SHP77 (cell line): ENCODE results near the gene SRMS.

Experiments
- DNase-seq, 2 experiments: peaks; one replicate each; lab custom pipeline; 2025; lab: John Stamatoyannopoulos, UW

SRMS gene

DNA sequence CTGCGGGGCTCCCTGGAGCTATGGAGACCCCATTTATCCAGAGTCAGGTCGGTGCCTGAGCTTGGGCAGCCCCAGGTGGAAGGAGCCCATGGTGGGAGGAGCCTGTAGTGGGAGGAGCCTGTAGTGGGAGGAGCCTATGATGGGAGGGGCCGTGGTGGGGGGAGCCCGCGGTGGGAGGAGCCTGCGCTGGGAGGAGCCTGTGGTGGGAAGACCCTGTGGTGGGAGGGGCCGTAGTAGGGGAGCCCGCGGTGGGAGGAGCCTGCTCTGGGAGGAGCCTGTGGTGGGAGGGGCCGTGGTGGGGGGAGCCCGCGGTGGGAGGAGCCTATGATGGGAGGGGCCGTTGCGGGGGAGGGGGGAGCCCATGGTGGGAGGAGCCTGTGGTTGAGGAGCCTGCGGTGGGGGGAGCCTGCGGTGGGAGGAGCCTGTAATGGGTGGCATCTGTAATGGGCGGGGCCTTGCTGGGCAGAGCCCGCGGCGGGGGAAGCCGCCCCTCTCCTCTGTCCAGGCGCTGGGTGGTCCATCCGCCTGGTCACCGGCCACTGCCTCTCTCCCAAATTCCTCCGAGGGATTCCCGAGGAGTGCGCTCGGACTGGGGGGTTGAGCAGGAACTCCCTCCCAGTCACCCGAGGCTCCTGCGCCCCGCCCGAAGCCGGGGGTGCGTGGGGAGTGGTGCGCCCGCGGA, 5.8 kb upstream of the SRMS start:
- peak in 1 of 2 experiments; percentile 43 for DNase-seq

DNA sequence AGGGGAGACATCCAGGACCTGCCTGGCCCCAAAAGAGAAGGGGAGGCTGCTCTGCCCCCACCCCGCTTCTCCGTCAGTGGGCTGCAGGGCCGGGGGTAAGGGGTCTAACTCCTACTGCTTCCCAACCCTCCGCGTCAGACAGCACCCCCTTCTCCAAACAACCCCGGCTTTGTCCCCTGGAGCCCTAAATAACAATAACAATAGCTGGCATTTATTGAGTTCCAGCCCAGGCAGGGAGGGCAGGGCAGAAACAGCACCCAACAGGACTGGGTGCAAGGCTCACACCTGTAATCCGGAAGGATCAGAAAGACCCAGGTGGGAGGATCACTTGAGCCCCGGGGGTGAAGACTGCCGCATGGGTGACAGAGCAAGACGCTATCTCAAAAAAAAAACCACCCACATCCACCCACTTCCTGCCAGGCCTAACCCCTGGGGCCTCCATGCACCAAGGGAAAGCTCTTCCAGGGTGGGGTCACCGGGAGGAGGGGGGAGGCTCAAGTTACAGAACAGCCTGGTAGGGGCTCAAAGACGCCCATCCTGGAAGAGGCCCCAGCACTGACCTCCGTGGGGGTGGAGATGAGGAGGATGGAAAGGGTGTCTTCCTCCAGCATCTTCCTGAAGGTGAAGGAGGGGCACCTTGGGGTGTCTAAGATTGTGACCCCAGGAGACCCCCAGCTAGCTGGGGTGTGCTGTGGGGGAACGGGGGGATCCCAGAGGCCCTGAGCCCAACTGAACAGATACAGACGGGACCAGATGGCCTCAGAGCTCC, 5.1 kb upstream of the SRMS start:
- DNase-seq, result no peak

DNA sequence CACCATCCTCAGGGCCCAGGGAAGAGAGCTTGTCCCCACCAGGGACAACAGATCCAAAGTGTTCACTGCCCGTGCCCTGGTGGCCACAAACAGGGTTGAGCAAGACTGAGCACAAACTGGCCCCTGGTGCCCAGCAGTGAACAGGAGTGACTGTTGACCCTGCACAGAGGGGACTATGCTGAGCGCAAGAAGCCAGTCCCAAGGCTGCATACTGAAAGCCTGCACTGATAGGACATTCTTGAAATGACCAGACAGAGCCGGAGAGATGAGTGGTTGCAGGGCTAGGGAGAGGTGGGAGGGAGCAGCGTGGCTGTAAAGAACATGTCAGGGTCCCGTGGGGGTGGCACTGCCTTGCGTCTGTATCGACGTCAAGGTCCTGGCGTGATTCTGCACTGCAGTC, 3.5 kb upstream of the SRMS start:
- no peak for DNase-seq

DNA sequence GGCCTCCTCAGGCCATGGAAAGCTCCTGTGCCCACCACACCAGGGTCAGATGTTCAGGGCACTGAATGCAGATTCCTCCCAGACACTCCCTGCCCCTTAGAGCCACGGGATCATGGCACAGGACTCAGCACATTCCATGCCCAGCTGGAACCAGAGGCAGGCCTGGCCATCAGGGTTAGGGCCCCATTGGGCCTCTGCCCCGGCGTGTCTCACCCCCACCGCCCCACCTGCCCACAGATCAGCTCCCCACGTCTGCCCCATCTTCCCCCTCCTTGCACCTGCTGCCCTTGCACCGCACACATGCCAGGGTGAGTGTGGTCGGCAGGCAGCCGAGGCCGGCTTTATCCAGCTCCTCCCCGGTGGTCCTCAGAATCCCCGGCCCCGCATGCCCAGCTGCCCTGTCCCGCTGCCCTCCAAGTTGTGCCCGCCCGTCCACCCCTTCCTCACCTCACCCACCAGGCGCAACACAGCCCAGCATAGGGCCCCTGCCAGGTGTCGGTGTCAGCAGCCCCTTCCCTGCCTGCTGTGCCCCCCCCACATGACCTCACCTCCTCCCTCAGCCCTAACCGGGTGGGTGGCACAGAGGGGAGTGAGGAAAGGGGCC, 2.2 kb upstream of the SRMS start:
- no peak for DNase-seq

DNA sequence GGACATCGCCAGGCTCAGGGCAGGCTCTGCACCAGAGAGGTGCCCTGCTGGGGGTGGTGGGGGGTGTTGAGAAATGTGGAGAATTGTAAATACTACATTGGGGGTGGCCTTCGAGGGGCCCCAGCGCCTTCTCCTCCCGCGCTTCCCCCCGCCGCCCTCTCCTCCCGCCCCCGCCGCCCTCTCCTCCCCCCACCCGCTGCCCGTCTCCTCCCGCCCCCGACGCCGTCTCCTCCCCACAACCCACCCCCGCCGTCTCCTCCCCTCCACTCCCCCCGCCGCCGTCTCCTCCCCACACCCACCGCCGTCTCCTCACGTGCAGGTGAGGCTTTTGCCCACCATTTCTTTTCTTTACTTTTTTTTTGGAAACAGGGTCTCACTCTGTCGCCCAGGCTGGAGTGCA, 1.5 kb upstream of the SRMS start:
- no peak for DNase-seq

DNA sequence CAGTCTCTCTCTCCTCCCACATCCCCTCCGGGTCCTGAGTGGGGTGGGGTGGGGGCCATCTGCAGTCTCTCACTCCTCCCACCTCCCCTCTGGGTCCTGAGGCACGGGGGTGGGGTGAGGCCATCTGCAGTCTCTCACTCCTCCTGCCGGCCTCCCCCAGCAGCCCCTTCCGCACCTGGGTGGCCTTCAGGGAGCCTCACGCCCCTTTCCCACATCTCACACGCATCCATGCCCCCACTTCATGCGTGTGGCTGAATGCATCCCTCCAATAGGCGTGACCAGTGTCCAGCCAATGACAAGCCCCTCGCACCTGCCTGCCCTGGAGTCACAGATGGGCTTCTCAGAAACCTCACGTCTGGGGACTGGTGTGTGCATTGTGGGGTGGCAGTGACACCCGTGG, 993 bp upstream of the SRMS start:
- DNase-seq, result no peak

DNA sequence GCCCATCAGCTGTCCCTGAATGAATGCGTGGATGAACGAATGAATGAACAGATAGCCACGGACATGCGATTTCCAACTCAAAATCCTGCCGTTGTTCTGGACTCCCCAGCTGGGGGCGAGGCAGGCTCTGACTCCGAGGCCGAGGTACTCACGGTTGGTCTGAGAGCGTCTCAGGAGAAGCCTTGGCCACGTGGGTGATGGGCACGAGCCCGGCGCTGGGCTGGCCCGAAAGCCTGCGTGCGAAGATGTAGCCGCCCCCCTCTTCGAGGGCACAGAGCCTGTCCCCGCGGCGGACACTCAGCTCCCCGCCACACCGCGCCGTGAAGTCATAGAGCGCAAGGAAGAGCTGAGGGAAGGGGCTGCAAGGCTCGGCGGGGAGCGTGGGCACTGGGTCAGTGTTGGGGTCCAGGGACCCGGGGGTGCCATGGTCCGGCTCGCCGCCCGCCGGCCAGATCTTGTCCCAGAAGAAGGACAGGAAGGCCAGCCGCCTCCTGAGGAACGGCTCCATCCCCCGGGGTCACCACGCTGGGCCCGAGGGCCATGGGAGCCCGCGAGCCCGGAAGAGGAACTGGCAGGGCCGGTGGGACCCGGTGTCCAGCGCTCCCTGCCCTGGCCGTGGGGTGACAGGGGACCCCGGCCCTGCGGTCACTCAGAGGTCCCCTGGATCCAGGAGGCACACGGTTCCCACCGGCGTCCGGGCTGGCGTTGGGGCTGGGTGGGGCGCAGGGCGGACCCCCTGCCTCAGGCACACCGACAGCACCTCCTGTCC, 409 bp downstream of the SRMS start:
- no peak for DNase-seq

DNA sequence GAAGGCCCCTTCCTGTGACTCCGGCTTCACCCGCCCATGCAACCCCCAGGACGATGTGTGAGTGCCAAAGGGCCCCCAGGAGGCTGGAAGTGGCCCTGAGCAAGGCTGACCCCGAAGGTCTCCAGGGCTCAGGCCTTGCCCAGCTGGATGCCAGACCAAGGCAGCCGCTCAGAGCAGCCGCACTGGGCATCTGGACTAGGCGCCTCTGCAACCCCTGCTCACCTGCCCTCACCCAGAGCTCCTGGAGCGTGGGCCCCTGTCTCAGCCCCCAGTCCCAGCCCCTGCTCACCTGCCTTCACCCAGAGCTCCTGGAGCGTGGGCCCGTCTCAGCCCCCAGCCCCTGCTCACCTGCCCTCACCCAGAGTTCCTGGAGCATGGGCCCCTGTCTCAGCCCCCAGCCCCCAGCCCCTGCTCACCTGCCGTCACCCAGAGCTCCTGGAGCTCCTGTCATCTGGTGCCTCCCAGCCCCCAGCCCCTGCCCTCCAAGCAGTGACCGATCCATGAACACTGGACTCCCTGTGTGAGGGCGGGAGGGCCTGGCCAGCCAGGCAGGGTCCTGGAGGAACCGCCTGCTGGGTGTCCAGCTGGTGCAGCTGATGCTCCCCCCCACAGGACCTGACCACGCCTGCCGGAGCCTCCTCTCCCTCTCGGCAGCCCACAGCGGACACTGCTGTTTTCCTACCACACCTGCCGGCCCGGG, 1.1 kb downstream of the SRMS start:
- DNase-seq, result no peak

DNA sequence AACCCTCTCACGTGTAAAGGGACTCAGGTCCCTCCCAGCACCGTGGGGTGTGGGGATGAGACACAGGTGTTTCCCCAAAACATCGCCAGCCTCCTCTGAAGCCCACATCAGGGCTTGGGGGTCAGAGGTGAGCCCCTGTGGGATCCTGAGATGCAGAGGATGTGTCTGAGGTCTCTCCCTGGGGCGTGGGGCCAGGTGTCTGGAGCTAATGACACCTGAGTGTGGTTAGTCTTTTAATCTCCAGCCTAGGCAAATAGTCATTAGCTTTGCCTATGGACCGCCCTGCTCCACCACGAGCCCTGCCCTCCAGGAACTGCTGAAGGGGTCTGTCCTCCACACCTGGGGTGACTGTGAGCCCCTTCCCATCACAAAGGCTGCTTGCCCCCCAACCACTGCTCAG, 1.7 kb downstream of the SRMS start:
- DNase-seq, result no peak

DNA sequence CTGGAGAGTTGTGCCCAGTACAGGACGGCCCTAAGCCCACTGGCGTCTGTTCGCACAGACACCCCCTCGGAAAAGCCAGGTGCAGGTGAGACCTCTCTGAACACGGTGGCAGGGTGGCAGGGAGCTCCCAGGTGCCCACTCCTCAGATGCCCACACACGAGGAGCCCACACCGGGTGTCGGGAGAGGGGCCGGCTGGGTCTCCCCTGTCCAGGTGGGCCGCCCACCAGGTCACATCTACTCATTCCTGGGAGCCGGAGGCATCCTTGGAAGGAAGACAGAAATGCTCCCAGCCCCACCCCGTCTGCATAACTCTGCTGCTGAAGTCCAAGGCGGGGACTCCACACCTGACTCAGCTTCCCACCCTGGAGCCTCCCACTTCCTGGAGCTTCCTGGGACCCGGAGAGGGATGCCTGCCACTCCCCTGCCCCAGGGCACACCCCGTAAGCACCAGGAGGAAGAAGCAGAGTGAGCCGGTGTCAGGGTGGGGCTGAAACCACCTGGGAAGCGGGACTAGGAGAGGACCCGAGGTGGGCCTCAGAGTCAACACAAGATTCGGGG, 2.5 kb downstream of the SRMS start:
- no peak for DNase-seq

DNA sequence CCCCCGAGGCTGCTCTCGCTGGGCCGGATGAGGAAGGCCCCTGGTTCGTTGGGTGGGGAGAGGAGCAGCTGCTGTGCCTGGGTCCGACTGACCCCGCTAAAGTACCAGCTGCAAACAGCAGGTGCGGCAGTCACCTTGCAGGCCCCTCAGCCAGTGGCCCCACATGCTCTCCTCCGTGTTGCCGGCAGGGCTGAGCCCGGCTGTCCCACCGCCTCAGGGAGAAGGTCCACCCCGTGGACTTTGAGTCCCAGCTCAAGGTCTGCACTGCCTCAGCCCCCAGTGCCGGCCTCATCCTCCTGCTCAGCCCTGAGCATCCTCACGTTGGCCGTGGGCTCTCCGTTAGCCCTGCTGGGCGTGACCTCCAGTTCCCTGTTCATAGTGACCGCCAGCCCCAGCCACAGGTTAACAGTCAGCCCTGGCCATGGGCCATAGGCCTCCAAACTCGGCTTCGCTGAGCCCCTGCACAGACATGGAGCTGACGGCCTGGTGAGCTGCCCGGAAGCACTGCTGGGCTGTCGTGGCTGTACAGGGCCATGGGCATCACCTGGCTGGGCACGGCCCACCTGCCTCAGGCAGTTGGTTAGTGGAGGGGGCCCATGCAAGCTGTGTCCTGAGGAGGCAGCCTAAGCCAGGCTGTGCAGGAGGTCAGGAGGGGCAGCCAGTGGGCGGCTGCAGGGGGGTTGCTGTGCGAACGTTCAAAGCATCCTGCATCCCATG, 3.1 kb downstream of the SRMS start:
- DNase-seq, result peak in 1 of 2 experiments; percentile 68

DNA sequence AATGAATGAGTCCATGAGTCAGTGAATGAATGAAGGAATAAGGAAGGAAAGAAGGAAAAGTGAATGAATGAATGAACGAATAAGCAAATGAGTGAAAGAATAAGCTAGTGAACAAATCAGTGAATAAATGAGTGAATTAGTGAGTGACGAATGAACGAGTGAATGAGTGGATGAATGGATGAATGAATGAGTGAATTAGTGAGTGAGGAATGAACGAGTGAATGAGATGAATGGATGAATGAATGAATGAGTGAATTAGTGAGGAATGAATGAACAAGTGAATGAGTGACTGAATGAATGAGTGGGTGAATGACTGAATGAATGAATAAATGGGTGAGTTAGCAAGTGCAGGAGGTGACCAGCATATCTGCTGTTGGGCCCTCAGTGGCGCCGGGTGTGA, 3.8 kb downstream of the SRMS start:
- DNase-seq, result no peak

DNA sequence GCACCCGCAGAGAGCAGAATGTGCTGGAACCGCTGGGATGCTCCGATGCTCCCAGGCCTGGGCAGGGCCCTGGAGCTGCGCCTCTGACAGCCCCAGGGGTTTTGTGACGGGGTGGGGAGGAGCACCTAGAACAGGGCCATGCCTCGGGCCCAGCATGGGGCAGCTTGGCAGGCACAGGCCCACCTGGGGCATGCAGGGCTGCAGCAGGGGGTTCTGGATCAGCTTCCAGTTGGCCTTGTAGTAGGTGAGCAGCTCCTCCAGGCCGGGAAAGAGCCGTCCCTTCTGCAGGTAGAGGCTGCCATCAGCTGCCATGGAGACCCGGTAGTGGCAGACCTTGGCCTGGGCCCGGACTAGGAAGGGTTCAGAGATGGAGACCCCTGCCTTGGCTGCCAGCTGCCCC, 4.4 kb downstream of the SRMS start:
- no peak for DNase-seq

DNA sequence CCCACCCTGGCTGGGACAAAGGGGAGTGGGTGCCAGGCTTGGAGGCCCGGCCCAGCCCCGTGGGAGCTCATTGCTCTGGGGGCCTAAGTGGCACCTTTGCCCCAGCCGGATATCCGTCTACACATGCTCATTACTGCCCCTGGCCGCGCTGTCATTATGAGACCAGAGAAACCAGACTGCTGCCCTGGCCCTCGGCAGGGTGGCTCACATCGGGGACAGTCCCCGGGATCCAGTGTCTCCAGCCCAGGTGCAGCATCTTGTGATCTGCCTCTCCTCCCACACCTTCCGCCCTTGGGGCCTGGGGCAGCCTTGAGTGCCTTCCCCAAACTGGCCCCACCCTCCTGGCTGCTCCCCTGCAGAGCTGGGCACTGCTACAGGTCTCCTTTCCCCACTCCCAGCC, 4.9 kb downstream of the SRMS start:
- no peak for DNase-seq

DNA sequence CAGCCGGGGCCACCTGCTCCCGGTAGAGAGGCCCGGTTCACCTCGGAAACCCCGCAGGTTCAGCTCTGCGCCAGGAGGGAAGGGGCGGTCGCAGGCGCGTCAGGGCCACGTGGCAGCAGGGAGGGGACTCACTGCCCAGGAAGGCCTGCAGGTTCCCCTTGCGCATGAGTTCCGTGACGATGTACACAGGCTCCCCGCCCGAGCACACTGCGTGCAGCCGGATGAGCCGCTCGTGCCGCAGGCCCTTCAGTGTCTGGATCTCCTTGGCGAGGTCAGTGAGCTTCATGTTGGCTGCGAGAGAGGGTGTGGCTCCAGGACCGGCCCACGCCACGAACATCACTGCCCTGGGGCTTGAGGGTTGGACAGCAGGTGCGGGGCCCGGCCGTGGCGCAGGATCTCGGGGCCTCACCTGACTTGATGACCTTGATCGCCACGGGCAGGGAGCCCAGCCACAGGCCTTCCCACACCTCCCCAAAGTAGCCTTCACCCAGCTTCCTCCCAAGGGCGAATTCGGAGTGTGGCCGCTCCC, 5.5 kb downstream of the SRMS start:
- DNase-seq, result peak in 1 of 2 experiments; percentile 40

DNA sequence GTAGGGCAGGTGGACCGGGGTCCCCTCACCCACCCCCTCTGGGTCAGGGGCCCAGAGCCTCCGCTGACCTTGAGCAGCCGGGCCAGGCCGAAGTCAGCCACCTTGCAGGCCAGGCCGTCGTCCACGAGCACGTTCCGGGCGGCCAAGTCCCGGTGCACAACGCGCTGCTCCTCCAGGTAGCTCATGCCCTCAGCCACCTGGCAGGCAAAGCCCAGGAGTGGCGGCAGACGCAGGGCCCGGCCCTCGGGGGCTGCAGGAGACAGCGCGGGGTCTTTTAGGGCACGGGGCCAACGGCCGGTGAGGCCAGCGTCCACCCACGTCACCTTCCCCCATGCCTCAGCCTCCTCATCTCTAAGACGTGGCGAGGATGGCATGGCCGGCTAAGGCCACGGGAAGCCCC, 6.2 kb downstream of the SRMS start:
- DNase-seq, result no peak

DNA sequence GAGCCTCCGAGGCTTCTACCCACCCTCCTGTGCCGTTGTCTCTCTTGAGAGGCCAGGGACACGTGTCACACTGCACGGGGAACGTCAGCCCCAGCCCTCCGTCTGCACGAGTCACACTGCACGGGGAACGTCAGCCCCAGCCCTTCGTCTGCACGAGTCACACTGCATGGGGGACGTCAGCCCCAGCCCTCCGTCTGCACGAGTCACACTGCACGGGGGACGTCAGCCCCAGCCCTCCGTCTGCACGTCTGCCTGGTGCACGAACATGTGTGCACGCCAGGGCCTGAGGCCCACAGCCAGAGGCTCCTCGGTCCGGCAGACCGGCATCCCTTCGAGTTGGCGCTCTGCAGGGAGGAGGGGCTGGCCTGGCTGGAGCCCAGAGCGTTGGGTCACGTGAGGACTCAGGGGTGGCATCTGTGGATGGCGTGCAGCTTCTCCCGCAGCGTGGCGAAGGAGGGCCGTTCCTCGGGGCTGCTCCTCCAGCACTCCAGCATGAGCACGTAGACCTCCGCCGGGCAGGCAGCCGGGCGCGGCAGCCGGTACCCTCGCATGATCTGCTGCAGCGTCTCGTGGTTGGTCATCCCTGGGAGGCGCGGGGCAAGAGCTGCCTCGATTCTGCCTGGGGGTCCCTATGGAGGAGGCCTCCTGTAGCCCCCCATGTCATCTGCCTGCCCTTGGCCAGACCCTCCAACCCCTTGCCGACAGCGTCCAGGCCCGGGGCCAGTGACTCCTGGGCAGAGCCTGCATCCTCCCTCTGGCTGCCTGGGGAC, 6.9 kb downstream of the SRMS start:
- DNase-seq, result peak in 1 of 2 experiments; percentile 60

DNA sequence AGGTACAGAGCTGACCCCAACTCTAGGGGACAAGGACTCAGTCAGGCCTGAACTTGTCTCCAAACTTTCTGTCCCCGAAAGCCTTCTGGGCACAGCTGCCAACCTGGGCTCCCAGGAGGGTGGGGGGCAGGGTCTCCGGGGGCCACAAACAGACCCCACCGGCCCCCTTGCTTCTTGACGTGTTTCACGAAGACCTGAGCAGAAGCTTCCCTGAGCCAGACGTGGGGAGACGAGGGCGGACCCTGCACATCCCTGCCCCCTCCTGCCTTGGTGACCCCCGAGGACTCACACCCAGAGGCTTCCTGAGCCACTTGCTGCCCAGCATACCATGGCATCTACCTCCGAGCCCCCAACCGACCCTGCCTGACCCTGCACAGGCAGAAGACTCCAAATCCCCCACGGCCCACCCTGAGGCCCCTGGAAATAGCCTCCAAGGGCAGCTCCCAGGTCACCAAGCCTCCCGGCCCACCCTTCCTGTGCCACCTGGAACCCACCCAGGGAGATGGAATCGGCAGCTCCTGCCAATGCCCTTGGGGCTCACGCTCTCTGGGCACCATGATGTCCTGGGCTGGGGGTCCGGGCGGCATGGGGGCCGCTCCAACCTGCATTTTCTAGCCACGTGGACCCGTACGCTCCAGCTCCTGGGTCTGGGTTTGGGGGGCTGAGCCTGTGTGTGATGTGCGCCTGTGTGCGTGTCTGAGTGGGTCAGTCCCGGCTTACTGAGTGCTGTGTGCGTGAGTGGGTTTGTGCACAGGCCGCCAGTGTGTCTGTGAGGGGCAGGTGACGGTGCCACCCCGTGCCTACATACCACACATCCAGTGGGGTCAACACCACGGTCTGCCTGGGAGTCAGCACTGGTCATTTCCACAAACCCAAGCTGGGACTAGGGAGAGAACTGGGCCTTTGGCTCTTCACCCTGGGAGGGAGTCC, 7.8 kb downstream of the SRMS start:
- no peak for DNase-seq

DNA sequence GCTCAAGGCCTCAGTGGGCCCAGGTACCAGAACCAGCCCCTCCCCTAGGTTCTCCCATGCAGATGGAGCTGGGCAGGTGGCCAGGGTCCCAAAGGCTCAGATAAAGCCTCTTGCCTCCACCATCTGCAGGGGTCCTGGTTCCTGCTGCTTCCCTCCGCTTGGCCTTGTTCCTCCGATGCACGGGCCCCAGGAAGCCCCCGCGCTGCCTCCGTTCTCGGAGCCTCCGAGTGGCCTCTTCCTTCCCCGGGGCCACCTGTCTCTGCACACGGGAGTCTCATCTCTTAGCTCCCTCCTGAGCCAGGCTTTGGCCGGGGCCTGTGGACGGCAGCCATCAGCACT, 8.5 kb downstream of the SRMS start:
- DNase-seq, result no peak
